Endodermal cell (in vitro differentiated cells): ENCODE measurements around the gene SCGB1A1. TPM values are rescaled to one million over a fixed set of nuclear protein-coding genes. Genes with fewer than 3 reads are reported as not detected.

Source experiments
- DNase-seq: peaks from one replicate; pipeline ENCODE4 v3.0.0-alpha.2; 2017
- H3K27ac ChIP-seq: 2 replicates; pipeline ENCODE4 v1.5.1; 2013; ENCODE audit warnings: mild to moderate bottlenecking, low read depth, low read length, moderate library complexity
- H3K27me3 ChIP-seq: 2 replicates; pipeline ENCODE4 v1.6.1; 2013; ENCODE audit warnings: mild to moderate bottlenecking, low read length, moderate library complexity; ENCODE audit not compliant: insufficient read depth, control insufficient read depth, poor library complexity, severe bottlenecking
- H3K36me3 ChIP-seq: 2 replicates; pipeline ENCODE4 v1.7.0; 2013; ENCODE audit warnings: mild to moderate bottlenecking, low read length, moderate library complexity; ENCODE audit not compliant: control insufficient read depth, insufficient read depth
- H3K4me1 ChIP-seq: one replicate; pipeline ENCODE4 v1.7.0; 2013; ENCODE audit warnings: low read length; ENCODE audit not compliant: control insufficient read depth, insufficient read depth
- H3K4me3 ChIP-seq: 2 replicates; pipeline ENCODE4 v1.5.1; 2013; ENCODE audit warnings: mild to moderate bottlenecking, low read length, moderate library complexity
- H3K9ac ChIP-seq: 2 replicates; pipeline ENCODE4 v1.6.1; 2013; ENCODE audit warnings: mild to moderate bottlenecking, low read length, moderate library complexity; ENCODE audit not compliant: poor library complexity, severe bottlenecking; ENCODE audit errors: extremely low read depth
- H3K9me3 ChIP-seq: 2 replicates; pipeline ENCODE4 v1.6.1; 2013; ENCODE audit warnings: mild to moderate bottlenecking, low read length, moderate library complexity; ENCODE audit not compliant: control insufficient read depth
- H3K27ac Mint-ChIP-seq: 2 replicates; pipeline ENCODE4 v1.8.0; 2020; ENCODE audit warnings: mixed read lengths
- H3K27me3 Mint-ChIP-seq: 2 replicates; pipeline ENCODE4 v1.8.0; 2021; ENCODE audit warnings: mild to moderate bottlenecking, mixed read lengths; ENCODE audit not compliant: insufficient read depth
- H3K36me3 Mint-ChIP-seq: 2 replicates; pipeline ENCODE4 v1.8.0; 2020; ENCODE audit warnings: low read depth, mixed read lengths
- H3K4me1 Mint-ChIP-seq: 2 replicates; pipeline ENCODE4 v1.8.0; 2020; ENCODE audit warnings: mixed read lengths
- H3K4me3 Mint-ChIP-seq: 2 replicates; pipeline ENCODE4 v1.8.0; 2020; ENCODE audit warnings: mild to moderate bottlenecking, moderate library complexity, mixed read lengths
- H3K9me3 Mint-ChIP-seq: 2 replicates; pipeline ENCODE4 v1.8.0; 2020; ENCODE audit warnings: mild to moderate bottlenecking, mixed read lengths
- WGBS, 2 experiments: methylation state at CpG; one replicate each; pipeline versions ENCODE4 v1.1.5 to v1.1.7; 2013; ENCODE audit warnings: missing lambda C conversion rate in 2 of 2, mixed read lengths in 1 of 2; ENCODE audit not compliant: insufficient coverage in 1 of 2, insufficient read length in 1 of 2; 5-methylcytosine and 5-hydroxymethylcytosine counted together
- total RNA-seq, 2 donors: library from RNA; stranded (reverse); fragmentation: NEBNext Ultra II Directional in 1 of 2; extraction: Animal tissue kit (Norgen Biotek cat#: 25700) in 1 of 2; gene quantifications; 2 replicates in 1 of 2; 3 replicates in 1 of 2; pipeline ENCODE4 v1.2.1, GENCODE V29; 2021
- TF ChIP-seq, protein P1 (sequence below): fragments of 200-600 bp; sonication (generic); conservative IDR thresholded peaks from 2 replicates; pipeline ENCODE4 v1.5.0; 2021; ENCODE audit warnings: antibody characterized with exemption, mild to moderate bottlenecking

Gene SCGB1A1
- total RNA-seq, 2 donors from 2014 or later = not detected

DNA sequence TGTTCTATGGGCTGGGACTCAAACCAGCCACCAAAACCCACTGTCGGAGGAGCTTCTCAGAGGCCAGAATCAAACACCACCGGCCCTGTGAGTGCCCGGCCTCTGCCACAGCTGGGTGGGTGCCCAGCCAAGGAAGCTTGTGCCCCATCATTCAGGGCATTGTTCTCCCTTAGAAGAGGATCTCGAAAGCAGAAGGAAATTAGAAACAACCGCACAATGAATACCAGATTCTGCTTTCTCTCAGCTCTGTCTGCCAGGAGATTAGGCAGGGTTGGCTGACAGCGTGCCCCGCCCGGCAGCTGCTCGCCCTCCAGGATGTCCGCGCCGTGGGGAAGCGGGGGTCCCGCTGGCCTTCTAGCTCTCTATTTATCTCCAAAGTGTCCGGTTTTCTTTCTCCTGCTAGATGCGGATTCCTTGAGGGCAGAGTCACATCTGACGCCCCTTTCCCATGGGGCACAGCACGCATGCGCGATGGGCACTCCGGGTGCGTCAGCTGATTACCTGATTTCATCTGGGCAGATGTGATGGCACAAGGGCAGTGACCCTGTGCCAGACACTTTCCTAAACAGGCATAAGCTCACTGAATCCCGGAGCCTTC lies 25.5 kb downstream of the SCGB1A1 start:
- Histone ChIP-seq H3K4me3 (no peak overlapping the region), H3K27ac (no peak overlapping the region), H3K36me3 (no peaks in the 10 kb centered on the region), H3K9ac (no peak overlapping the region), H3K9me3 (no peaks in the 10 kb centered on the region), H3K27me3 (no peaks in the 10 kb centered on the region), H3K4me1 (no peaks in the 10 kb centered on the region)
- TF ChIP-seq, protein P1, sequence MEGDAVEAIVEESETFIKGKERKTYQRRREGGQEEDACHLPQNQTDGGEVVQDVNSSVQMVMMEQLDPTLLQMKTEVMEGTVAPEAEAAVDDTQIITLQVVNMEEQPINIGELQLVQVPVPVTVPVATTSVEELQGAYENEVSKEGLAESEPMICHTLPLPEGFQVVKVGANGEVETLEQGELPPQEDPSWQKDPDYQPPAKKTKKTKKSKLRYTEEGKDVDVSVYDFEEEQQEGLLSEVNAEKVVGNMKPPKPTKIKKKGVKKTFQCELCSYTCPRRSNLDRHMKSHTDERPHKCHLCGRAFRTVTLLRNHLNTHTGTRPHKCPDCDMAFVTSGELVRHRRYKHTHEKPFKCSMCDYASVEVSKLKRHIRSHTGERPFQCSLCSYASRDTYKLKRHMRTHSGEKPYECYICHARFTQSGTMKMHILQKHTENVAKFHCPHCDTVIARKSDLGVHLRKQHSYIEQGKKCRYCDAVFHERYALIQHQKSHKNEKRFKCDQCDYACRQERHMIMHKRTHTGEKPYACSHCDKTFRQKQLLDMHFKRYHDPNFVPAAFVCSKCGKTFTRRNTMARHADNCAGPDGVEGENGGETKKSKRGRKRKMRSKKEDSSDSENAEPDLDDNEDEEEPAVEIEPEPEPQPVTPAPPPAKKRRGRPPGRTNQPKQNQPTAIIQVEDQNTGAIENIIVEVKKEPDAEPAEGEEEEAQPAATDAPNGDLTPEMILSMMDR = no peak
- WGBS, 2 experiments = 94 to 95% methylated on average over 18 to 23 of the region's 23 CpGs
- peak overlapping the region; percentile 57 for H3K27ac Mint-ChIP-seq
- H3K4me3 Mint-ChIP-seq = peak overlapping the region; percentile 9
- DNase-seq = peak; percentile 78
- H3K27me3 Mint-ChIP-seq = peaks cover 16% of the 10 kb centered on the region
- H3K36me3 Mint-ChIP-seq = no peaks in the 10 kb centered on the region
- H3K4me1 Mint-ChIP-seq = peaks cover 10% of the 10 kb centered on the region
- H3K9me3 Mint-ChIP-seq = no peaks in the 10 kb centered on the region

GRCh38 chr11:62444835-62445234 lies 26.0 kb downstream of the SCGB1A1 start:
- DNase-seq = no peak
- Histone ChIP-seq H3K27me3 (no peaks in the 10 kb centered on the region), H3K36me3 (no peaks in the 10 kb centered on the region), H3K4me3 (no peak overlapping the region), H3K27ac (no peak overlapping the region), H3K9ac (no peak overlapping the region), H3K9me3 (no peaks in the 10 kb centered on the region), H3K4me1 (no peaks in the 10 kb centered on the region)
- H3K4me1 Mint-ChIP-seq = peaks cover 10% of the 10 kb centered on the region
- H3K36me3 Mint-ChIP-seq = no peaks in the 10 kb centered on the region
- TF ChIP-seq, protein P1 = no peak
- H3K27ac Mint-ChIP-seq = peak overlapping the region; percentile 57
- peaks cover 16% of the 10 kb centered on the region for H3K27me3 Mint-ChIP-seq
- peak overlapping the region; percentile 9 for H3K4me3 Mint-ChIP-seq
- no peaks in the 10 kb centered on the region for H3K9me3 Mint-ChIP-seq
- WGBS, 2 experiments = 90% methylated on average over 5 to 9 of the region's 9 CpGs

- H3K27me3 ChIP-seq = no peaks in the 10 kb centered on the region
- Mint-ChIP-seq H3K27me3 (peaks cover 16% of the 10 kb centered on the region), H3K4me3 (no peak overlapping the region), H3K36me3 (no peaks in the 10 kb centered on the region), H3K4me1 (peaks cover 10% of the 10 kb centered on the region), H3K27ac (no peak overlapping the region), H3K9me3 (no peaks in the 10 kb centered on the region)
- no peaks in the 10 kb centered on the region for H3K9me3 ChIP-seq
- H3K4me3 ChIP-seq = no peak overlapping the region
- H3K27ac ChIP-seq = no peak overlapping the region
- H3K9ac ChIP-seq = no peak overlapping the region
- TF ChIP-seq, protein P1 = no peak
- H3K4me1 ChIP-seq = no peaks in the 10 kb centered on the region
- no peaks in the 10 kb centered on the region for H3K36me3 ChIP-seq
- no peak for DNase-seq
- WGBS, 2 experiments = 89 to 96% methylated on average over 3 to 5 of the region's 5 CpGs
Measured at GRCh38 chr11:62445314-62445740, 26.5 kb downstream of the SCGB1A1 start.
